Activated T-helper 1 cell treated with anti-CD3 and anti-CD28 coated beads, Interleukin-12 subunit alpha, Interleukin-12 subunit beta, Interleukin-2, Interleukin-4 antibody, amounts not matched to agents 30 ng/mL and 10 ng/mL and 1 ng/mL, durations not matched to agents 14 hours and 24 hours and 36 hours (primary cell): ENCODE measurements around the gene FXYD6. TPM values are rescaled to one million over a fixed set of nuclear protein-coding genes. Genes with fewer than 3 reads are reported as not detected.

Source experiments
- DNase-seq: peaks from one replicate; pipeline ENCODE4 v3.0.0; 2021; ENCODE audit warnings: low spot score
- H3K27ac Mint-ChIP-seq: one replicate; pipeline ENCODE4 v1.8.0; 2021; ENCODE audit warnings: mild to moderate bottlenecking, mixed read lengths
- H3K27me3 Mint-ChIP-seq: one replicate; pipeline ENCODE4 v1.8.0; 2022; ENCODE audit warnings: mild to moderate bottlenecking, moderate library complexity, mixed read lengths; ENCODE audit not compliant: insufficient read depth
- H3K36me3 Mint-ChIP-seq: one replicate; pipeline ENCODE4 v1.8.0; 2021; ENCODE audit warnings: low read depth, mixed read lengths
- H3K4me1 Mint-ChIP-seq: one replicate; pipeline ENCODE4 v1.8.0; 2021; ENCODE audit warnings: low read depth, mixed read lengths
- H3K4me3 Mint-ChIP-seq: one replicate; pipeline ENCODE4 v1.8.0; 2021; ENCODE audit warnings: mild to moderate bottlenecking, moderate library complexity, mixed read lengths
- H3K9me3 Mint-ChIP-seq: one replicate; pipeline ENCODE4 v1.8.0; 2021; ENCODE audit warnings: mixed read lengths
- intact Hi-C: fragments of 100-400 bp; cut with micrococcal nuclease; formaldehyde crosslinking; loops from one replicate; pipeline ENCODE4 v1.15.1; 2024
- total RNA-seq: library from RNA; stranded (reverse); gene quantifications from 2 replicates; pipeline ENCODE4 v1.2.3, GENCODE V29; 2022

FXYD6 gene
- total RNA-seq, 1 donor from 2014 or later = not detected

- no peak overlapping the region for H3K4me3 Mint-ChIP-seq
Observed at GRCh38 chr11:117877120-117877784, 794 bp upstream of the FXYD6 start.

GRCh38 chr11:117876059-117876340 lies 458 bp downstream of the FXYD6 start:
- no peak for DNase-seq
- intact Hi-C loops = no loop called here
- no peaks in the 10 kb centered on the region for H3K36me3 Mint-ChIP-seq
- H3K27ac Mint-ChIP-seq = no peak overlapping the region
- H3K4me1 Mint-ChIP-seq = peaks cover 23% of the 10 kb centered on the region
- H3K27me3 Mint-ChIP-seq = peaks cover 67% of the 10 kb centered on the region
- peak overlapping the region; percentile 81 for H3K4me3 Mint-ChIP-seq
- no peaks in the 10 kb centered on the region for H3K9me3 Mint-ChIP-seq

More at GRCh38 chr11:117877120-117877784, 794 bp upstream of the FXYD6 start:
- no peaks in the 10 kb centered on the region for H3K36me3 Mint-ChIP-seq
- intact Hi-C loops = no loop called here
- peaks cover 23% of the 10 kb centered on the region for H3K4me1 Mint-ChIP-seq
- peaks cover 67% of the 10 kb centered on the region for H3K27me3 Mint-ChIP-seq
- DNase-seq = no peak
- H3K27ac Mint-ChIP-seq = no peak overlapping the region
- H3K9me3 Mint-ChIP-seq = no peaks in the 10 kb centered on the region

GRCh38 chr11:117875382-117876058 lies 938 bp downstream of the FXYD6 start:
- Mint-ChIP-seq H3K36me3 (no peaks in the 10 kb centered on the region), H3K27me3 (peaks cover 65% of the 10 kb centered on the region), H3K9me3 (no peaks in the 10 kb centered on the region), H3K4me1 (peaks cover 23% of the 10 kb centered on the region), H3K27ac (no peak overlapping the region), H3K4me3 (peak overlapping the region; percentile 81)
- intact Hi-C loops = loop anchor here (2.0 kb wide), 1 partner anchor 31 kb away; no protein-coding TSS in a partner anchor
- no peak for DNase-seq

- Mint-ChIP-seq H3K27me3 (peaks cover 63% of the 10 kb centered on the region), H3K27ac (no peak overlapping the region), H3K4me3 (peak overlapping the region; percentile 1), H3K4me1 (peaks cover 23% of the 10 kb centered on the region), H3K36me3 (no peaks in the 10 kb centered on the region), H3K9me3 (no peaks in the 10 kb centered on the region)
- intact Hi-C loops = loop anchor here (2.0 kb wide), 1 partner anchor 32 kb away; no protein-coding TSS in a partner anchor
- no peak for DNase-seq
Observed at GRCh38 chr11:117874910-117875381, 1.5 kb downstream of the FXYD6 start.

GRCh38 chr11:117874253-117874909 lies 2.1 kb downstream of the FXYD6 start:
- Mint-ChIP-seq H3K9me3 (no peaks in the 10 kb centered on the region), H3K36me3 (no peaks in the 10 kb centered on the region), H3K27ac (no peak overlapping the region), H3K4me1 (peaks cover 23% of the 10 kb centered on the region), H3K27me3 (peaks cover 60% of the 10 kb centered on the region), H3K4me3 (no peak overlapping the region)
- DNase-seq = no peak
- intact Hi-C loops = loop anchor here (2.0 kb wide), 1 partner anchor 32 kb away; no protein-coding TSS in a partner anchor

GRCh38 chr11:117873828-117874125 lies 2.7 kb downstream of the FXYD6 start:
- intact Hi-C loops = loop anchor here (2.0 kb wide), 1 partner anchor 33 kb away; no protein-coding TSS in a partner anchor
- Mint-ChIP-seq H3K27ac (no peak overlapping the region), H3K4me3 (no peak overlapping the region), H3K36me3 (no peaks in the 10 kb centered on the region), H3K4me1 (peaks cover 23% of the 10 kb centered on the region), H3K9me3 (no peaks in the 10 kb centered on the region), H3K27me3 (peaks cover 55% of the 10 kb centered on the region)
- no peak for DNase-seq

- no peaks in the 10 kb centered on the region for H3K9me3 Mint-ChIP-seq
- intact Hi-C loops = no loop called here
- DNase-seq = no peak
- H3K4me1 Mint-ChIP-seq = peaks cover 23% of the 10 kb centered on the region
- no peak overlapping the region for H3K4me3 Mint-ChIP-seq
- H3K36me3 Mint-ChIP-seq = no peaks in the 10 kb centered on the region
- H3K27ac Mint-ChIP-seq = no peak overlapping the region
- peaks cover 49% of the 10 kb centered on the region for H3K27me3 Mint-ChIP-seq
Observed at GRCh38 chr11:117872975-117873827, 3.3 kb downstream of the FXYD6 start.

- Mint-ChIP-seq H3K4me1 (peaks cover 23% of the 10 kb centered on the region), H3K4me3 (no peak overlapping the region), H3K27me3 (peaks cover 46% of the 10 kb centered on the region), H3K27ac (no peak overlapping the region), H3K36me3 (no peaks in the 10 kb centered on the region), H3K9me3 (no peaks in the 10 kb centered on the region)
- DNase-seq = no peak
- intact Hi-C loops = no loop called here
Observed at GRCh38 chr11:117872420-117872961, 4.0 kb downstream of the FXYD6 start.

- Mint-ChIP-seq H3K27me3 (peaks cover 39% of the 10 kb centered on the region), H3K4me1 (peaks cover 23% of the 10 kb centered on the region), H3K4me3 (no peak overlapping the region), H3K27ac (no peak overlapping the region), H3K36me3 (no peaks in the 10 kb centered on the region), H3K9me3 (no peaks in the 10 kb centered on the region)
- intact Hi-C loops = no loop called here
- no peak for DNase-seq
Observed at GRCh38 chr11:117871784-117872183, 4.7 kb downstream of the FXYD6 start.

GRCh38 chr11:117871160-117871559 lies 5.3 kb downstream of the FXYD6 start:
- H3K27me3 Mint-ChIP-seq = peaks cover 36% of the 10 kb centered on the region
- intact Hi-C loops = no loop called here

GRCh38 chr11:117870103-117870952 lies 6.1 kb downstream of the FXYD6 start:
- intact Hi-C loops = no loop called here

More at GRCh38 chr11:117871160-117871559, 5.3 kb downstream of the FXYD6 start:
- H3K9me3 Mint-ChIP-seq = no peaks in the 10 kb centered on the region
- H3K36me3 Mint-ChIP-seq = no peaks in the 10 kb centered on the region
- H3K4me3 Mint-ChIP-seq = no peak overlapping the region
- peaks cover 22% of the 10 kb centered on the region for H3K4me1 Mint-ChIP-seq
- no peak for DNase-seq
- H3K27ac Mint-ChIP-seq = no peak overlapping the region

GRCh38 chr11:117869604-117870003 lies 6.9 kb downstream of the FXYD6 start:
- Mint-ChIP-seq H3K27ac (no peak overlapping the region), H3K4me1 (peaks cover 7% of the 10 kb centered on the region), H3K4me3 (no peak overlapping the region), H3K27me3 (peaks cover 26% of the 10 kb centered on the region), H3K36me3 (no peaks in the 10 kb centered on the region), H3K9me3 (no peaks in the 10 kb centered on the region)
- DNase-seq = no peak
- intact Hi-C loops = no loop called here

More at GRCh38 chr11:117870103-117870952, 6.1 kb downstream of the FXYD6 start:
- Mint-ChIP-seq H3K27me3 (peaks cover 28% of the 10 kb centered on the region), H3K9me3 (no peaks in the 10 kb centered on the region), H3K27ac (no peak overlapping the region), H3K36me3 (no peaks in the 10 kb centered on the region), H3K4me1 (peaks cover 13% of the 10 kb centered on the region), H3K4me3 (no peak overlapping the region)
- no peak for DNase-seq
